ENCODE data around the gene AGL.

- TF ChIP-seq CTCF (IDR thresholded peaks at IDR 0.05) (no peak), POLR2A (IDR thresholded peaks at IDR 0.05) (no peak)
Observed at GRCh38 chr1:99956755-99957154, 106.6 kb downstream of the AGL start.
